A549 (cell line): ENCODE measurements around the gene KIF27. TPM values are rescaled to one million over a fixed set of nuclear protein-coding genes. Genes with fewer than 3 reads are reported as not detected.
A peak's percentile ranks its signal among the peaks of the same experiment; 100 is the strongest.

Experiments
- ATAC-seq, 2 experiments: fragments of 200-7000 bp in 1 of 2; fragments of >200 bp in 1 of 2; cut with Nextera tagmentation in 1 of 2; cut with Tn5 transposase in 1 of 2; 3 replicates each; pipeline versions ENCODE4 v1.8.0 to v1.9.1; 2018 to 2020; ENCODE audit warnings: mild to moderate bottlenecking in 1 of 2, moderate library complexity in 1 of 2
- CTCF ChIA-PET: fragments of 300-600 bp; sonication (Branson Sonifier 250); formaldehyde crosslinking; extraction: SDS; loops from one replicate; lab custom pipeline; 2021; ENCODE audit warnings: antibody characterized with exemption, inconsistent platforms; lab: Yijun Ruan, JAX
- POLR2A ChIA-PET: fragments of 350-600 bp; formaldehyde crosslinking; extraction: SDS; loops from one replicate; lab custom pipeline; 2021; ENCODE audit warnings: antibody characterized with exemption, inconsistent platforms; lab: Yijun Ruan, JAX
- DNase-seq, 2 experiments: peaks; one replicate each; pipeline versions ENCODE4 v3.0.0 to v3.0.0-alpha.2; 2011 to 2016; ENCODE audit warnings: low read depth in 1 of 2, low spot score in 1 of 2
- FAIRE-seq: peaks from 2 replicates; lab custom pipeline; 2011; peaks lifted over from hg19 to GRCh38; lab: Jason Lieb, UNC
- H3K27ac ChIP-seq, 2 experiments: fragments of >200 bp; sonication (Bioruptor Twin); formaldehyde crosslinking; 3 replicates each; pipeline ENCODE4 v1.5.1; 2016 to 2017
- H3K4me1 ChIP-seq: fragments of >200 bp; sonication (Bioruptor Twin); formaldehyde crosslinking; 3 replicates; pipeline ENCODE4 v1.6.1; 2016
- H3K4me2 ChIP-seq: fragments of >200 bp; sonication (Bioruptor Twin); formaldehyde crosslinking; 3 replicates; pipeline ENCODE4 v1.6.1; 2016
- H3K4me3 ChIP-seq: fragments of >200 bp; sonication (Bioruptor Twin); formaldehyde crosslinking; 3 replicates; pipeline ENCODE4 v1.5.1; 2016
- H3K9me3 ChIP-seq: fragments of >200 bp; sonication (Bioruptor Twin); formaldehyde crosslinking; 3 replicates; pipeline ENCODE4 v1.6.1; 2016
- ATOH8 ChIP-seq: fragments of 250-450 bp; sonication (Bioruptor Pico); IDR thresholded peaks from 2 replicates; pipeline ENCODE4 v1.5.0; 2020; ENCODE audit warnings: low read depth, mild to moderate bottlenecking, moderate library complexity
- CEBPB ChIP-seq, 2 experiments: fragments of >200 bp in 1 of 2; sonication (Bioruptor Twin) in 1 of 2; formaldehyde crosslinking in 1 of 2; IDR thresholded peaks; 2 replicates each; pipeline ENCODE4 v1.6.1; 2012 to 2016
- CHD2 ChIP-seq: fragments of 150-350 bp; IDR thresholded peaks from 2 replicates; pipeline ENCODE4 v1.6.1; 2014; ENCODE audit warnings: low read length; ENCODE audit not compliant: partially characterized antibody
- E2F6 ChIP-seq: IDR thresholded peaks from 2 replicates; pipeline ENCODE4 v1.6.1; 2012; ENCODE audit warnings: low read depth, borderline replicate concordance
- ELK1 ChIP-seq: fragments of 150-350 bp; IDR thresholded peaks from 2 replicates; pipeline ENCODE4 v1.6.1; 2014; ENCODE audit warnings: low read depth, mild to moderate bottlenecking, low read length
- EP300 ChIP-seq, 2 experiments: fragments of >200 bp; sonication (Bioruptor Twin); formaldehyde crosslinking; IDR thresholded peaks; 2 replicates in 1 of 2; 3 replicates in 1 of 2; pipeline ENCODE4 v1.6.1; 2016 to 2017
- FOSB ChIP-seq: fragments of 250-450 bp; sonication (Bioruptor Pico); IDR thresholded peaks from 2 replicates; pipeline ENCODE4 v1.5.0; 2020; ENCODE audit warnings: mild to moderate bottlenecking, moderate library complexity
- FOXS1 ChIP-seq: fragments of 250-450 bp; sonication (Bioruptor Pico); IDR thresholded peaks from 2 replicates; pipeline ENCODE4 v1.5.0; 2020; ENCODE audit warnings: mild to moderate bottlenecking, moderate library complexity
- HEYL ChIP-seq: fragments of 250-450 bp; sonication (Bioruptor Pico); IDR thresholded peaks from 2 replicates; pipeline ENCODE4 v1.8.0; 2021; ENCODE audit warnings: mild to moderate bottlenecking, moderate library complexity
- HOXA7 ChIP-seq: fragments of 250-450 bp; sonication (Bioruptor Pico); IDR thresholded peaks from 2 replicates; pipeline ENCODE4 v1.5.0; 2020; ENCODE audit warnings: mild to moderate bottlenecking, moderate library complexity
- HOXB13 ChIP-seq: fragments of 250-450 bp; sonication (Bioruptor Pico); IDR thresholded peaks from 2 replicates; pipeline ENCODE4 v1.5.0; 2020; ENCODE audit warnings: low read depth, mild to moderate bottlenecking, moderate library complexity
- HOXB5 ChIP-seq: fragments of 250-450 bp; sonication (Bioruptor Pico); IDR thresholded peaks from 2 replicates; pipeline ENCODE4 v1.5.0; 2020; ENCODE audit warnings: mild to moderate bottlenecking, moderate library complexity
- JUN ChIP-seq, 2 experiments: fragments of >200 bp; sonication (Bioruptor Twin); formaldehyde crosslinking; IDR thresholded peaks; 2 replicates in 1 of 2; 3 replicates in 1 of 2; pipeline ENCODE4 v1.6.1; 2016 to 2017
- KDM1A ChIP-seq: fragments of 200-600 bp; sonication (generic); IDR thresholded peaks from 2 replicates; pipeline ENCODE4 v1.6.1; 2016; ENCODE audit warnings: low read depth, mild to moderate bottlenecking
- MAFK ChIP-seq: fragments of 450-650 bp; IDR thresholded peaks from 2 replicates; pipeline ENCODE4 v1.6.1; 2014; ENCODE audit not compliant: partially characterized antibody
- MAX ChIP-seq: IDR thresholded peaks from 2 replicates; pipeline ENCODE4 v1.6.1; 2012
- MYC ChIP-seq: IDR thresholded peaks from 2 replicates; pipeline ENCODE4 v1.6.1; 2012; ENCODE audit warnings: mild to moderate bottlenecking, inconsistent platforms, low read length, improper control_type of control experiment, borderline replicate concordance
- NPAS2 ChIP-seq: fragments of 250-450 bp; sonication (Bioruptor Pico); IDR thresholded peaks from 2 replicates; pipeline ENCODE4 v1.8.0; 2022; ENCODE audit warnings: mild to moderate bottlenecking, moderate library complexity, borderline replicate concordance
- NR3C1 ChIP-seq: fragments of >200 bp; sonication (Bioruptor Twin); formaldehyde crosslinking; IDR thresholded peaks from 3 replicates; pipeline ENCODE4 v1.6.1; 2017
- PHF8 ChIP-seq: fragments of 200-600 bp; sonication (generic); IDR thresholded peaks from 2 replicates; pipeline ENCODE4 v1.6.1; 2016; ENCODE audit warnings: low read depth, mild to moderate bottlenecking, antibody characterized with exemption, moderate library complexity, borderline replicate concordance
- RAD21 ChIP-seq, 2 experiments: fragments of >200 bp in 1 of 2; sonication (Bioruptor Twin) in 1 of 2; formaldehyde crosslinking in 1 of 2; IDR thresholded peaks in 1 of 2; conservative IDR thresholded peaks in 1 of 2; 2 replicates in 1 of 2; 3 replicates in 1 of 2; pipeline ENCODE4 v1.6.1; 2012 to 2018; ENCODE audit warnings: inconsistent platforms in 1 of 2
- RNF2 ChIP-seq: fragments of 200-600 bp; sonication (generic); IDR thresholded peaks from 2 replicates; pipeline ENCODE4 v1.6.1; 2016; ENCODE audit warnings: low read depth, mild to moderate bottlenecking, antibody characterized with exemption, moderate library complexity, borderline replicate concordance
- USF2 ChIP-seq: fragments of 450-650 bp; IDR thresholded peaks from 2 replicates; pipeline ENCODE4 v1.6.1; 2014; ENCODE audit warnings: antibody characterized with exemption
- ZFP36 ChIP-seq: fragments of 450-650 bp; IDR thresholded peaks from 2 replicates; pipeline ENCODE4 v1.6.1; 2014; ENCODE audit warnings: borderline replicate concordance; ENCODE audit not compliant: partially characterized antibody
- ZNF302 ChIP-seq: fragments of 250-450 bp; sonication (Bioruptor Pico); IDR thresholded peaks from 2 replicates; pipeline ENCODE4 v1.9.0; 2021; ENCODE audit warnings: inconsistent platforms, mild to moderate bottlenecking, moderate library complexity
- WGBS: methylation state at CpG from one replicate; pipeline ENCODE4 v1.1.6; 2017; ENCODE audit errors: missing lambda C conversion rate; 5-methylcytosine and 5-hydroxymethylcytosine counted together
- polyA plus RNA-seq, 4 experiments: library from polyadenylated mRNA; depleted of rRNA in 3 of 4; stranded (reverse); fragments of >200 nt; fragmentation: RNase III in 1 of 4; extraction: RNeasy Plus Mini Kit Qiagen cat#74134 plus additional on column Dnase treatment in 1 of 4; gene quantifications; 2 replicates in 3 of 4; 3 replicates in 1 of 4; pipeline ENCODE4 v1.2.3, GENCODE V29; 2011 to 2017

Gene KIF27
- polyA plus RNA-seq, 2 of the 4 experiments (the other 2 are of a cell fraction) = 2.2 to 6.0 TPM

GRCh38 chr9:83930881-83931280 lies 9.6 kb upstream of the KIF27 start:
- POLR2A ChIA-PET = no interaction called here
- Histone ChIP-seq H3K27ac (no peak overlapping the region), H3K4me3 (no peak overlapping the region), H3K9me3 (no peaks in the 10 kb centered on the region), H3K4me2 (no peak overlapping the region), H3K4me1 (peaks cover 23% of the 10 kb centered on the region; the same call in 2 of the 3 replicates)
- DNase-seq = no peak
- TF ChIP-seq EP300 (IDR thresholded peaks at IDR 0.05) (no peak), RAD21 (conservative IDR thresholded peaks at IDR 0.05 in 1 of 2, IDR thresholded peaks at IDR 0.05 in 1 of 2) (no peak), RNF2 (no peak), CEBPB (IDR thresholded peaks at IDR 0.05) (no peak), ZFP36 (no peak), HOXB13 (no peak), HOXA7 (no peak), HEYL (CRISPR knock-in tag) (no peak), CHD2 (no peak)
- TF ChIP-seq, all 56 proteins: peak for 0
- ATAC-seq = no peak
- FAIRE-seq = no peak
- 86% methylated on average over 5 of the region's 5 CpGs for WGBS
- CTCF ChIA-PET = interaction anchor here (1.0 to 5.3 kb wide), 3 partner anchors 10 to 330 kb away, joined by 3 to 22 read pairs (median 15); partner anchors contain the start of gene KIF27

GRCh38 chr9:83927591-83927990 lies 6.4 kb upstream of the KIF27 start:
- no peak for TF ChIP-seq PHF8
- no peak for TF ChIP-seq FOSB (CRISPR knock-in tag)
- TF ChIP-seq ZNF302 (CRISPR knock-in tag) = no peak
- TF ChIP-seq FOXS1 (CRISPR knock-in tag) = no peak
- no peak for TF ChIP-seq ZFP36
- no peak for TF ChIP-seq ATOH8 (CRISPR knock-in tag)
- no peak for TF ChIP-seq MAFK
- TF ChIP-seq MAX = no peak
- TF ChIP-seq RNF2 = no peak
- TF ChIP-seq EP300 (IDR thresholded peaks at IDR 0.05) = no peak
- no peak for TF ChIP-seq NR3C1
- no peak for TF ChIP-seq KDM1A
- TF ChIP-seq USF2 = no peak
- TF ChIP-seq, all 56 proteins: peak for 0
- no peaks in the 10 kb centered on the region for H3K9me3 ChIP-seq
- H3K4me2 ChIP-seq = no peak overlapping the region
- WGBS = 91% methylated on average over 1 of the region's 1 CpG
- CTCF ChIA-PET = interaction anchor here (0.6 to 1.6 kb wide), 3 partner anchors 10 to 333 kb away, joined by 5 to 6 read pairs (median 6); no protein-coding TSS in a partner anchor
- ATAC-seq (no peak), FAIRE-seq (no peak), DNase-seq (no peak)
- no peaks in the 10 kb centered on the region for H3K4me1 ChIP-seq
- no peak overlapping the region for H3K27ac ChIP-seq
- POLR2A ChIA-PET = no interaction called here
- H3K4me3 ChIP-seq = no peak overlapping the region

- Histone ChIP-seq H3K4me3 (peak overlapping the region; percentile 81), H3K27ac (peak overlapping the region; percentile 93 to 97), H3K4me1 (peaks cover 7% of the 10 kb centered on the region; the same call in 2 of the 3 replicates), H3K4me2 (peak overlapping the region; percentile 97), H3K9me3 (no peaks in the 10 kb centered on the region)
- ChIA-PET POLR2A (interaction anchor here (0.6 to 2.3 kb wide), 18 partner anchors 9 to 875 kb away, joined by 3 to 18 read pairs (median 3); partner anchors contain the start of genes HNRNPK, RMI1 and UBQLN1), CTCF (interaction anchor here (0.6 to 2.7 kb wide), 18 partner anchors 8 to 1099 kb away, joined by 3 to 21 read pairs (median 4); partner anchors contain the start of gene FRMD3)
- peak in 1 of 2 experiments; percentile 60 for DNase-seq
- ATAC-seq = peak; percentile 70 to 79
- 1% methylated on average over 16 of the region's 16 CpGs for whole genome bisulfite sequencing
- no peak for FAIRE-seq
- no peak for TF ChIP-seq PHF8
- no peak for TF ChIP-seq ZFP36
- TF ChIP-seq HOXB13 = 0 out of 2 replicates have a peak, but pooled peaks have one; percentile 22
- no peak for TF ChIP-seq HOXA7
- TF ChIP-seq HOXB5 (CRISPR knock-in tag) = no peak
- peak; percentile 49 to 56 for TF ChIP-seq RAD21 (conservative IDR thresholded peaks at IDR 0.05 in 1 of 2, IDR thresholded peaks at IDR 0.05 in 1 of 2)
- peak in 1 of 2 experiments; percentile 17; a peak in 1 of 5 replicates for TF ChIP-seq JUN (IDR thresholded peaks at IDR 0.05)
- no peak for TF ChIP-seq E2F6
- no peak; the same call in 1 of the 2 replicates for TF ChIP-seq ATOH8 (CRISPR knock-in tag)
- no peak for TF ChIP-seq NPAS2 (CRISPR knock-in tag)
- no peak for TF ChIP-seq FOSB (CRISPR knock-in tag)
- TF ChIP-seq ELK1 = no peak
- TF ChIP-seq MAX = no peak
- no peak for TF ChIP-seq NR3C1
- TF ChIP-seq MYC = no peak
These were observed 734 bp downstream of the KIF27 start for GRCh38 chr9:83920469-83920926.
